Ishikawa (cell line): ENCODE measurements around the gene LRP1.

Experiments
- CEBPB ChIP-seq: IDR thresholded peaks from 2 replicates; pipeline ENCODE4 v1.6.1; 2012
- CREB1 ChIP-seq: IDR thresholded peaks from 2 replicates; pipeline ENCODE4 v1.6.1; 2012; ENCODE audit warnings: low read depth
- EP300 ChIP-seq: IDR thresholded peaks from 2 replicates; pipeline ENCODE4 v1.6.1; 2012; ENCODE audit warnings: borderline replicate concordance
- FOXM1 ChIP-seq: IDR thresholded peaks from 2 replicates; pipeline ENCODE4 v1.6.1; 2012; ENCODE audit warnings: low read depth, borderline replicate concordance
- RAD21 ChIP-seq: IDR thresholded peaks from 2 replicates; pipeline ENCODE4 v1.6.1; 2012; ENCODE audit warnings: low read depth
- TAF1 ChIP-seq: IDR thresholded peaks from 2 replicates; pipeline ENCODE4 v1.6.1; 2012; ENCODE audit warnings: low read depth, mild to moderate bottlenecking
- TCF12 ChIP-seq: IDR thresholded peaks from 2 replicates; pipeline ENCODE4 v1.6.1; 2012; ENCODE audit warnings: low read depth
- TEAD4 ChIP-seq: IDR thresholded peaks from 2 replicates; pipeline ENCODE4 v1.6.1; 2012
- TF ChIP-seq, protein P1 (sequence below): IDR thresholded peaks from 2 replicates; pipeline ENCODE4 v1.6.1; 2012; ENCODE audit warnings: low read depth, mild to moderate bottlenecking
- TF ChIP-seq, protein P2 (sequence below): IDR thresholded peaks from 2 replicates; pipeline ENCODE4 v1.6.1; 2012
- TF ChIP-seq, protein P3 (sequence below): IDR thresholded peaks from 2 replicates; pipeline ENCODE4 v1.6.1; 2012

DNA sequence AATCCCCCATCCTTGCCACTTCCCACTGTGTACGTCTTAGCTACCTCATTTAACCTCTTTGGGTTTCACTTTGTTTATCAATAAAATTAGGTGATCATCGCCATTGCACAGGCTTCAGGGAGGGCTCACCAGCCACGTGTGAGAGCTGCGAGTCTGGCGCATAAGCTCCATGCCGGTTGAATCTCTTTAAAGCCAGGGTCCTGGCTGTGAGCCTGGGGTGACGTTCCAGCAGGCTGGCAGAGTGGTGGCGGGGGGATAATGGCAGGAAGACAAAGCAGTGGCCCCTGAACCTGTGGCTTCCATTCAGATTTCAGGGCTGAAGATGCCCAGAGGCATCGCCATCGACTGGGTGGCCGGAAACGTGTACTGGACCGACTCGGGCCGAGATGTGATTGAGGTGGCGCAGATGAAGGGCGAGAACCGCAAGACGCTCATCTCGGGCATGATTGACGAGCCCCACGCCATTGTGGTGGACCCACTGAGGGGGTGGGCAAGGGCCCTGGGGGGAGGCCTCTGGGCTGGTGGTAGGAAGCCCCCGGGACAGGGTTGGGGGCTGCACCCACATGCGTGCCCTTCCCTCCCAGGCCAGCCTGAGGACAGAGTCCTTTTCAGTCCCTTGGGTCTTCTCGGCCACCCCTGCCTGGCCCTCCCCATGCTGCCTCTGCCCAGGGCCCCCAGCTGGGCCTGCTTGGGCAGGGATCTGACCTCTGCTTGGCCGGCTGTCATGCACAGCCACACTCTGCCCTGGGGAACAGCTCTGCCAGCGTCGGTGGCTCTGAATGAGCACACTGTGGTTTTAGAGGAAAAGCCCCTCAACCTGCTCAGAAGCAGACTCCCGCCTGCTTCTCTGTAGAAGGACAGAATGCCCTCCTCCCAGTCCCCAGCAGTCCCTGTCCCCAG, 79.7 kb downstream of the LRP1 start:
- TF ChIP-seq TEAD4: no peak
- TF ChIP-seq RAD21: no peak
- TF ChIP-seq TCF12: no peak
- TF ChIP-seq, protein P1, sequence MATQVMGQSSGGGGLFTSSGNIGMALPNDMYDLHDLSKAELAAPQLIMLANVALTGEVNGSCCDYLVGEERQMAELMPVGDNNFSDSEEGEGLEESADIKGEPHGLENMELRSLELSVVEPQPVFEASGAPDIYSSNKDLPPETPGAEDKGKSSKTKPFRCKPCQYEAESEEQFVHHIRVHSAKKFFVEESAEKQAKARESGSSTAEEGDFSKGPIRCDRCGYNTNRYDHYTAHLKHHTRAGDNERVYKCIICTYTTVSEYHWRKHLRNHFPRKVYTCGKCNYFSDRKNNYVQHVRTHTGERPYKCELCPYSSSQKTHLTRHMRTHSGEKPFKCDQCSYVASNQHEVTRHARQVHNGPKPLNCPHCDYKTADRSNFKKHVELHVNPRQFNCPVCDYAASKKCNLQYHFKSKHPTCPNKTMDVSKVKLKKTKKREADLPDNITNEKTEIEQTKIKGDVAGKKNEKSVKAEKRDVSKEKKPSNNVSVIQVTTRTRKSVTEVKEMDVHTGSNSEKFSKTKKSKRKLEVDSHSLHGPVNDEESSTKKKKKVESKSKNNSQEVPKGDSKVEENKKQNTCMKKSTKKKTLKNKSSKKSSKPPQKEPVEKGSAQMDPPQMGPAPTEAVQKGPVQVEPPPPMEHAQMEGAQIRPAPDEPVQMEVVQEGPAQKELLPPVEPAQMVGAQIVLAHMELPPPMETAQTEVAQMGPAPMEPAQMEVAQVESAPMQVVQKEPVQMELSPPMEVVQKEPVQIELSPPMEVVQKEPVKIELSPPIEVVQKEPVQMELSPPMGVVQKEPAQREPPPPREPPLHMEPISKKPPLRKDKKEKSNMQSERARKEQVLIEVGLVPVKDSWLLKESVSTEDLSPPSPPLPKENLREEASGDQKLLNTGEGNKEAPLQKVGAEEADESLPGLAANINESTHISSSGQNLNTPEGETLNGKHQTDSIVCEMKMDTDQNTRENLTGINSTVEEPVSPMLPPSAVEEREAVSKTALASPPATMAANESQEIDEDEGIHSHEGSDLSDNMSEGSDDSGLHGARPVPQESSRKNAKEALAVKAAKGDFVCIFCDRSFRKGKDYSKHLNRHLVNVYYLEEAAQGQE: no peak
- no peak for TF ChIP-seq TAF1
- TF ChIP-seq FOXM1: no peak
- no peak for TF ChIP-seq EP300
- no peak for TF ChIP-seq CREB1
- TF ChIP-seq, protein P2, sequence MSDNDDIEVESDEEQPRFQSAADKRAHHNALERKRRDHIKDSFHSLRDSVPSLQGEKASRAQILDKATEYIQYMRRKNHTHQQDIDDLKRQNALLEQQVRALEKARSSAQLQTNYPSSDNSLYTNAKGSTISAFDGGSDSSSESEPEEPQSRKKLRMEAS: no peak
- TF ChIP-seq CEBPB: no peak
- TF ChIP-seq, protein P3, sequence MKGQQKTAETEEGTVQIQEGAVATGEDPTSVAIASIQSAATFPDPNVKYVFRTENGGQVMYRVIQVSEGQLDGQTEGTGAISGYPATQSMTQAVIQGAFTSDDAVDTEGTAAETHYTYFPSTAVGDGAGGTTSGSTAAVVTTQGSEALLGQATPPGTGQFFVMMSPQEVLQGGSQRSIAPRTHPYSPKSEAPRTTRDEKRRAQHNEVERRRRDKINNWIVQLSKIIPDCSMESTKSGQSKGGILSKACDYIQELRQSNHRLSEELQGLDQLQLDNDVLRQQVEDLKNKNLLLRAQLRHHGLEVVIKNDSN: no peak
